Prostate gland (tissue), 2 donors: Measurements from ENCODE around the gene ZNF536. TPM values are rescaled to one million over a fixed set of nuclear protein-coding genes. Genes with fewer than 3 reads are reported as not detected.

ENCODE experiments used
- DNase-seq: peaks from one replicate; pipeline ENCODE4 v3.0.0-alpha.2; 2019; ENCODE audit warnings: low spot score
- H3K27ac ChIP-seq, 2 donors: fragments of 200-600 bp; sonication (generic); 2 replicates each; pipeline ENCODE4 v1.5.1; 2017 to 2019
- H3K27me3 ChIP-seq: fragments of 200-600 bp; sonication (generic); replicated peaks from 2 replicates; pipeline ENCODE4 v1.5.1; 2019; ENCODE audit not compliant: insufficient read depth
- H3K36me3 ChIP-seq, 2 donors: fragments of 200-600 bp; sonication (generic); 1 replicate in 1 of 2; 2 replicates in 1 of 2; pipeline versions ENCODE4 v1.5.1 to v1.8.1; 2017 to 2019
- H3K4me1 ChIP-seq: fragments of 200-600 bp; sonication (generic); replicated peaks from 2 replicates; pipeline ENCODE4 v1.5.1; 2019
- H3K4me3 ChIP-seq, 2 donors: fragments of 200-600 bp; sonication (generic); 2 replicates each; pipeline ENCODE4 v1.5.1; 2017 to 2019
- H3K9me3 ChIP-seq: fragments of 200-600 bp; sonication (generic); 2 replicates; pipeline ENCODE4 v1.5.1; 2017
- CTCF ChIP-seq, 4 experiments: fragments of 200-600 bp in 2 of 4; fragments of 450-650 bp in 2 of 4; sonication (generic) in 2 of 4; IDR thresholded peaks; 1 replicate in 3 of 4; 2 replicates in 1 of 4; pipeline ENCODE4 v1.5.1; 2016 to 2019; ENCODE audit warnings: antibody characterized with exemption in 4 of 4, mild to moderate bottlenecking in 2 of 4, moderate library complexity in 2 of 4
- POLR2A ChIP-seq: fragments of 450-650 bp; IDR thresholded peaks from one replicate; pipeline ENCODE4 v1.6.1; 2016; ENCODE audit warnings: antibody characterized with exemption, mild to moderate bottlenecking
- POLR2AphosphoS5 ChIP-seq: sonication (generic); formaldehyde crosslinking; IDR thresholded peaks from one replicate; pipeline ENCODE4 v1.6.1; 2017; ENCODE audit warnings: antibody characterized with exemption
- WGBS: methylation state at CpG from one replicate; pipeline ENCODE4 v1.1.5; 2018; 5-methylcytosine and 5-hydroxymethylcytosine counted together
- intact Hi-C: fragments of 100-400 bp; cut with DNase I; formaldehyde crosslinking; loops from one replicate; pipeline ENCODE4 v1.14.2; 2022
- total RNA-seq, 2 donors: library from RNA; depleted of rRNA; stranded (reverse); fragments of >200 nt; gene quantifications; one replicate each; pipeline ENCODE4 v1.1.0, GENCODE V29; 2016

The ZNF536 gene
- total RNA-seq, 2 donors from 2014 or later = 1.1 to 42.0 TPM

GRCh38 chr19:30332445-30333234 lies 39.5 kb upstream of the ZNF536 start:
- Histone ChIP-seq H3K4me1 (no peaks in the 10 kb centered on the region), H3K36me3 (no peaks in the 10 kb centered on the region), H3K27me3 (no peaks in the 10 kb centered on the region), H3K4me3 (no peak overlapping the region), H3K9me3 (no peaks in the 10 kb centered on the region), H3K27ac (no peak overlapping the region)
- TF ChIP-seq CTCF (IDR thresholded peaks at IDR 0.05) (no peak), POLR2A (no peak), POLR2AphosphoS5 (no peak)
- WGBS = 86% methylated on average over 10 of the region's 10 CpGs
- intact Hi-C loops = no loop called here
- DNase-seq = no peak

- no peak for DNase-seq
- Histone ChIP-seq H3K9me3 (no peaks in the 10 kb centered on the region), H3K27me3 (no peaks in the 10 kb centered on the region), H3K4me3 (no peak overlapping the region), H3K4me1 (no peaks in the 10 kb centered on the region), H3K36me3 (no peaks in the 10 kb centered on the region), H3K27ac (no peak overlapping the region)
- intact Hi-C loops = no loop called here
- TF ChIP-seq CTCF (IDR thresholded peaks at IDR 0.05) = no peak
- TF ChIP-seq POLR2AphosphoS5 = no peak
- TF ChIP-seq POLR2A = no peak
- 88% methylated on average over 12 of the region's 12 CpGs for WGBS
Measured at GRCh38 chr19:30333291-30334065, 38.7 kb upstream of the ZNF536 start.

- no peaks in the 10 kb centered on the region for H3K27me3 ChIP-seq
- intact Hi-C loops = no loop called here
- no peak overlapping the region for H3K27ac ChIP-seq
- no peaks in the 10 kb centered on the region for H3K4me1 ChIP-seq
- H3K4me3 ChIP-seq = no peak overlapping the region
- H3K36me3 ChIP-seq = no peaks in the 10 kb centered on the region
- 96% methylated on average over 10 of the region's 10 CpGs for WGBS
- TF ChIP-seq POLR2AphosphoS5 = no peak
- no peak for TF ChIP-seq CTCF (IDR thresholded peaks at IDR 0.05)
- TF ChIP-seq POLR2A = no peak
- no peaks in the 10 kb centered on the region for H3K9me3 ChIP-seq
- no peak for DNase-seq
Measured at GRCh38 chr19:30334841-30335240, 37.3 kb upstream of the ZNF536 start.

GRCh38 chr19:30335306-30335886 lies 36.8 kb upstream of the ZNF536 start:
- no peaks in the 10 kb centered on the region for H3K27me3 ChIP-seq
- intact Hi-C loops = no loop called here
- H3K4me3 ChIP-seq = no peak overlapping the region
- no peaks in the 10 kb centered on the region for H3K9me3 ChIP-seq
- no peaks in the 10 kb centered on the region for H3K36me3 ChIP-seq
- no peak for TF ChIP-seq CTCF (IDR thresholded peaks at IDR 0.05)
- TF ChIP-seq POLR2A = no peak
- no peak for TF ChIP-seq POLR2AphosphoS5
- no peaks in the 10 kb centered on the region for H3K4me1 ChIP-seq
- 83% methylated on average over 14 of the region's 14 CpGs for WGBS
- no peak for DNase-seq
- H3K27ac ChIP-seq = no peak overlapping the region
